AG04450 (cell line): ENCODE measurements around the gene PHC2. TPM values are rescaled to one million over a fixed set of nuclear protein-coding genes. Genes with fewer than 3 reads are reported as not detected.

Experiments
- CTCF ChIA-PET: fragments of 300-600, 350-600 bp; formaldehyde crosslinking; extraction: SDS; loops from one replicate; lab custom pipeline; 2022; ENCODE audit warnings: antibody characterized with exemption, inconsistent platforms; lab: Charles Lee
- POLR2A ChIA-PET: fragments of 350-600 bp; formaldehyde crosslinking; extraction: SDS; loops from one replicate; lab custom pipeline; 2021; ENCODE audit warnings: antibody characterized with exemption, inconsistent platforms; lab: Yijun Ruan, JAX
- DNase-seq: peaks from one replicate; pipeline ENCODE4 v3.0.0-alpha.2; 2011; ENCODE audit warnings: low read depth, low spot score
- H3K27ac ChIP-seq: one replicate; pipeline ENCODE4 v1.5.1; 2012; ENCODE audit warnings: low read depth, low read length, control low read depth
- H3K27me3 ChIP-seq: one replicate; pipeline ENCODE4 v1.6.0; 2012; ENCODE audit warnings: low read length; ENCODE audit not compliant: control insufficient read depth, insufficient read depth
- H3K4me3 ChIP-seq: 2 replicates; pipeline ENCODE4 v1.5.1; 2011; ENCODE audit warnings: mild to moderate bottlenecking, low read depth, low read length, control low read depth
- H3K9me3 ChIP-seq: 2 replicates; pipeline ENCODE4 v1.5.1; 2012; ENCODE audit warnings: low read length; ENCODE audit not compliant: control insufficient read depth, insufficient read depth
- CTCF ChIP-seq: IDR thresholded peaks from 2 replicates; pipeline ENCODE4 v1.5.1; 2011; ENCODE audit warnings: low read depth, low read length, control low read depth, inconsistent platforms
- polyA plus RNA-seq: library from polyadenylated mRNA; depleted of rRNA; stranded (reverse); fragments of >200 nt; gene quantifications from 2 replicates; pipeline ENCODE4 v1.2.3, GENCODE V29; 2011

The PHC2 gene
- polyA plus RNA-seq, 1 experiment: 47.1 TPM

DNA sequence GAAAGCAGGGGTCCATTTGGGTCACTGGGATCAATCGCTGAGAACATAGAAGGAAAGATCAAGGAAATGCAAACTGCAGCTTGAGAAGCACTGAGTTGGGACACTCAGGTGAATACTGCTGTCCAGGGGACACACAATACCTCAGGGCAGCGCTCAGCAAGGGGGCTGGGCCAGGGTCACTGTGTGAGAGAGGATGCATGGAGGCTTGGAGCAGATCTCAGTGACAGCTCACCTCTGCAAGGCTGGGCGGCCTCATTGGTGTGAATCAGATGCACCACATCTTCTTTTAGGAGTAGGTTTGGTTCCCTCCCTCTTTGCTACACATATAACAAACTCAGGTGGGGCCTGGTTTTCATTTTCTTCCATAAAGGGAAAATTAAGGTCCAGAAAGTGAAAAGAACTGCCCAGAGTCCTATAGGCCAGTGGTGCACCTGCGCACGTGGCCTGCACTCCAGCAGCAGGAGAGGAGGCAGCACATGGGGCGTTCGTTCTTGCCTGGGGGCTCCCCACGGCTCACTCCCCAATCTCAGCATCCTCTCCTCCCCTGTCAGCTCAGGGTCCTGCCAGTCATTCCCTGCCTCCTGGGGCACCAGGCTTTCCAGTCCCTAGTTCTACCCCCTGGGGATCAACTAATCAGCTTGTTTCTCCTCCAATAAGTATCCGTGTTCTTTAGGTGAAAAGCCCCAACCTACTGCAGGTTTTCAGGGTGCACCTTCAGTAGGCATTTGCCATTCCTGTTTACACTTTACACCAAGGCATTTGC lies 111.5 kb downstream of the PHC2 start:
- DNase-seq: no peak
- ChIA-PET POLR2A (interaction anchor here (1.5 kb wide), 1 partner anchor 28 kb away, joined by 4 read pairs; no protein-coding TSS in a partner anchor), CTCF (interaction anchor here (2.3 to 3.2 kb wide), 2 partner anchors 24 to 152 kb away, joined by 11 to 12 read pairs; no protein-coding TSS in a partner anchor)
- Histone ChIP-seq H3K9me3 (no peaks in the 10 kb centered on the region), H3K4me3 (no peak overlapping the region), H3K27me3 (no peaks in the 10 kb centered on the region), H3K27ac (no peak overlapping the region)
- TF ChIP-seq CTCF: no peak

GRCh38 chr1:33317946-33318345 lies 112.9 kb downstream of the PHC2 start:
- Histone ChIP-seq H3K27ac (no peak overlapping the region), H3K9me3 (no peaks in the 10 kb centered on the region), H3K27me3 (no peaks in the 10 kb centered on the region), H3K4me3 (no peak overlapping the region)
- no peak for TF ChIP-seq CTCF
- CTCF ChIA-PET: interaction anchor here (1.5 to 2.1 kb wide), 2 partner anchors 13 to 153 kb away, joined by 3 to 6 read pairs; no protein-coding TSS in a partner anchor
- POLR2A ChIA-PET: no interaction called here
- DNase-seq: no peak

- H3K9me3 ChIP-seq: no peaks in the 10 kb centered on the region
- DNase-seq: no peak
- peaks cover 1% of the 10 kb centered on the region for H3K27me3 ChIP-seq
- no peak overlapping the region for H3K4me3 ChIP-seq
- H3K27ac ChIP-seq: no peak overlapping the region
- POLR2A ChIA-PET: interaction anchor here (0.7 kb wide), 1 partner anchor 8 kb away, joined by 3 read pairs; no protein-coding TSS in a partner anchor
- CTCF ChIA-PET: interaction anchor here (1.5 to 2.6 kb wide), 3 partner anchors 12 to 154 kb away, joined by 3 to 8 read pairs (median 6); no protein-coding TSS in a partner anchor
- no peak for TF ChIP-seq CTCF
These were observed 113.5 kb downstream of the PHC2 start for GRCh38 chr1:33317354-33317753.

DNA sequence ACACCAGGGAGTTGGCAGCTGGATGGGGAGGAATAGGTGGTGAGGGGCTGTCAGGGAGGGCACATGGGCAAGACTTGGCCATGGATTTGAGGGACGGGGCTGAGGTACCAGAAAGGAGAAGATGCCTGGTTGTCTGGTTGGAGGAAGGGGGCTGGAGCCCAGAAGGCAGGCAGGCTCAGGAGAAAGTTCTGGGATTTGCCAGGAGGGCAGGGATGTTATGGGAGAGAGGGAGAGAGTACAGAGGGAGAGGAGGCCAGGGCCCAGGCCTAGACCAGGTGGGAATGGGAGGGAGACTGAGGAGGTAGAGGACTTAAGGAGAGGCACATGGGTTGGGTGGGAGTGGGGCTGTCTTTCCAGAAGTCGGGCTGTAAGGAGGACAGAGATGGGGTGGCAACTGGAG lies 114.3 kb downstream of the PHC2 start:
- no peak for DNase-seq
- H3K4me3 ChIP-seq: no peak overlapping the region
- H3K27ac ChIP-seq: no peak overlapping the region
- H3K27me3 ChIP-seq: peaks cover 3% of the 10 kb centered on the region
- ChIA-PET CTCF (interaction anchor here (1.5 to 2.6 kb wide), 3 partner anchors 12 to 154 kb away, joined by 3 to 8 read pairs (median 6); no protein-coding TSS in a partner anchor), POLR2A (no interaction called here)
- no peaks in the 10 kb centered on the region for H3K9me3 ChIP-seq
- TF ChIP-seq CTCF: no peak

- no peak for TF ChIP-seq CTCF
- Histone ChIP-seq H3K4me3 (no peak overlapping the region), H3K9me3 (peaks cover 5% of the 10 kb centered on the region; the same call in 1 of the 2 replicates), H3K27ac (no peak overlapping the region), H3K27me3 (peaks cover 3% of the 10 kb centered on the region)
- no peak for DNase-seq
- POLR2A ChIA-PET: no interaction called here
- CTCF ChIA-PET: interaction anchor here (1.1 to 1.3 kb wide), 2 partner anchors 19 to 156 kb away, joined by 5 to 10 read pairs; no protein-coding TSS in a partner anchor
These were observed 116.5 kb downstream of the PHC2 start for GRCh38 chr1:33314416-33314815.
